NCI-H748 (cell line): ENCODE results near the gene NDOR1.

Experiments used
- DNase-seq: peaks from one replicate; lab custom pipeline; 2025; ENCODE audit not compliant: unreplicated experiment; lab: John Stamatoyannopoulos, UW

Gene NDOR1

DNA sequence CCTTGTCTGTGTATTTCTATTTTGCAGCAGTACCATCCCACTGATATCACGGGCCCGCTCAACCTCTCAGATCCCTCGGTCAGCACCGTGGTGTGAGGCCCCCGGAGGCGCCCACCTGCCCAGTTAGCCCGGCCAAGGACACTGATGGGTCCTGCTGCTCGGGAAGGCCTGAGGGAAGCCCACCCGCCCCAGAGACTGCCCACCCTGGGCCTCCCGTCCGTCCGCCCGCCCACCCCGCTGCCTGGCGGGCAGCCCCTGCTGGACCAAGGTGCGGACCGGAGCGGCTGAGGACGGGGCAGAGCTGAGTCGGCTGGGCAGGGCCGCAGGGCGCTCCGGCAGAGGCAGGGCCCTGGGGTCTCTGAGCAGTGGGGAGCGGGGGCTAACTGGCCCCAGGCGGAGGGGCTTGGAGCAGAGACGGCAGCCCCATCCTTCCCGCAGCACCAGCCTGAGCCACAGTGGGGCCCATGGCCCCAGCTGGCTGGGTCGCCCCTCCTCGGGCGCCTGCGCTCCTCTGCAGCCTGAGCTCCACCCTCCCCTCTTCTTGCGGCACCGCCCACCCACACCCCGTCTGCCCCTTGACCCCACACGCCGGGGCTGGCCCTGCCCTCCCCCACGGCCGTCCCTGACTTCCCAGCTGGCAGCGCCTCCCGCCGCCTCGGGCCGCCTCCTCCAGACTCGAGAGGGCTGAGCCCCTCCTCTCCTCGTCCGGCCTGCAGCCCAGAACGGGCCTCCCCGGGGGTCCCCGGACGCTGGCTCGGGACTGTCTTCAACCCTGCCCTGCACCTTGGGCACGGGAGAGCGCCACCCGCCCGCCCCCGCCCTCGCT, 37.5 kb upstream of the NDOR1 start:
- DNase-seq, result peak; percentile 76

DNA sequence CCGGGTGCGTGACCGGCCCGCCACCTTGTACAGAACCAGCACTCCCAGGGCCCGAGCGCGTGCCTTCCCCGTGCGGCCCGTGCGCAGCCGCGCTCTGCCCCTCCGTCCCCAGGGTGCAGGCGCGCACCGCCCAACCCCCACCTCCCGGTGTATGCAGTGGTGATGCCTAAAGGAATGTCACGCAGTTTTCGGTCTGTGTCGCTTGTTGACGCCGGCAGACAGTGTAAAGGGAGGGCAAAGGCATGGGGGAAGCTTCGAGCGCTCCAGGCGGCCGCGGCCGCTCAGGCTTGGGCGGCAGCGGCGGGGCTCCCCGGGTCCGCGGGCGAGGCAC, 37.0 kb upstream of the NDOR1 start:
- no peak for DNase-seq

DNA sequence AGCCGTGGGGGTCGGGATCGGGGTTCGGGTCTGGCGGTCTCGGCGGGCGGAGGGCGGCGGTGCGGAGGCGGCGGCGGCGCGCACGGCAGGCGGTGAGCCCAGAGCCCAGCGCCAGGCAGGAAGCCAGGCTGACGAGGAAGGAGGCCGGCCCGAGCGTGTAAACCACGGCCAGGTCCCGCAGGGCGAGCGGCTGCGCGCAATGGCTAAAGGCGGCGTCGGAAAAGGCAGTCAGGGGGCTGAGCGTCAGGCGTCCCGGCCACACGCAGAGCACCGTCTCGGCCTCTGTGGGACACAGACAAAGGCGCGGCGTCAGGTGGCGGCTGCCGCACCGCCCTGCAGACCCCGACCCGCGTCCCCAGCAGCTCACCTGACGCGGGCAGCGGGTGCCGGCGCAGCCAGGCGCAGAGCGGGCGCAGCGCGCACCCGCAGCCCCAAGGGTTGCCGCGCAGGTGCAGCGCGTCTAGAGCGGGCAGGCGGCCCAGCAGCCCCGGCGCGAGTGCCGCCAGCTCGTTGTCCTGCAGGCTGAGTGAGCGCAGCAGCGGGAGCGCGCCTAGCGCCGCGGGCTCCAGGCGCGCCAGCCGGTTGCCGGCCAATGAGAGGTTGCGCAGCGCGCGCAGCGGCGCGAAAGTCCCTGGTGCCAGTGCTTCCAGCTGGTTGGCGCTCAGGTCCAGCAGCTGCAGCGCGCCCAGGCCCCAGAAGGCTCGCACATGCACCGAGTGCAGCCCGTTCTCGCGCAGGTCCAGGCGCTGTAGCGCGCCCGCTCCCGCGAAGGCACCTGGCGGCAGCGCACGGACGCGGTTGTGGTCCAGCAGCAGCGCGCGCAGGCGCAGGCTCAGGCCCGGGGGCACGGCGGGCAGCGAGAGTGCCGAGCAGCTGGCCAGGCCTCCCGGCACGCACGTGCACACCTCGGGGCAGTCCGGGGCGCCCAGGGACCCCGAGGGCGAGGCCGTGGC, 36.3 kb upstream of the NDOR1 start:
- peak; percentile 96 for DNase-seq

DNA sequence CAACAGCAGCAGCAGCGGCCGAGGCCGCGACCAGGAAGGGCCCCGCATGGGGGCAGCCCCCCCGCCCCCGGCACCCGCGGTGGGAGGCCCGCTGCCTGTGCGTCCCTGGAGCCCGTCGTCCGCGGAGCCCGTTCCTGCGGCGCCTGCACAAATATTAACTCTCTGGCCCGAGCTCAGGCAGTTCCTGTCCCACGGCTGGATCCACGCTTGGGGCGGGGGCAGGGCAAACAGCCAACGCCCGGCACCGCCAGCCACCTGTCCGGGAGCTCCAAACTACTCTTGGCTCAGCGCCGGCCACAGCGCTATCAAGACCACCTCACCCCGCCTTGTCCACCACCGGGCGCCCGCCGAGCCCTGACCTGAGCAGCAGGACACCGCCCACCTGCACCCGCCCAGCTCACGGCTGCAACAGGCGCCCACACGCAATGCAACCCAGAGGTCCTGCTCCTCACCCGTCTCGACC, 35.6 kb upstream of the NDOR1 start, which contains the start of gene LRRC26:
Gene LRRC26 (minus strand): TSS at position 156 of the 463 bp plus-strand sequence. CDS start 108 bp downstream, at position 48.
- no peak for DNase-seq

DNA sequence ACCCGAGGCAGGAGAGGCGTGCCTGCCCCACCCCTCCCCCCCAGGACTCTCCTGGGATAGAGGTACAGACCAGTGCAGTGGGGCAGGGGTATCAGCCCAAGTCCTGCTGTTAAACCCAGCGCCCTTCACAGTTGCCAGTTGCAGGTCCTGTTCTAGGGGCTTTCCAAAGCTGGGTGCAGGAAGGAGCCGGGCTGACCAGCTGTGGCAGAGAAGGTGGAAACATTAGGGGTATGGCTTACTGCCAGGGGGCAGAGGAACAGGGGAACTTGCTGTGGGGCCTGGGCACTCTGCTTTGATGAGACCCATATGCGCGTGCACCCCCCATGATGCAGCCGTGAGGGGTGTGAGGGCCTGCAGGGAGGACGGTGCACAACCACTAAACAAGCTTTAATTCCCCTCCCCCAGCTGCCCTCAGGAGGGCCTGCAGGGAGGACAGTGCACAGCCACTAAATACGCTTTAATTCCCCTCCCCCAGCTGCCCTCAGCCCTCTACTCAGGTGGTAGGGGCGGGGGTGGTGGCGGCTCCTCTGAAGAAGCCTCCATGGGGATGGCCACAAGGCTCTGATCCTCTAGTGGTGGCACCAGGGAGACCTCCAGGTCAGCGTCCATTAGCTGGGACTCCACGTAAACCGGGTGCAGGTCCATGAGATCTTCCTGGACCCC, 34.9 kb upstream of the NDOR1 start:
- no peak for DNase-seq

DNA sequence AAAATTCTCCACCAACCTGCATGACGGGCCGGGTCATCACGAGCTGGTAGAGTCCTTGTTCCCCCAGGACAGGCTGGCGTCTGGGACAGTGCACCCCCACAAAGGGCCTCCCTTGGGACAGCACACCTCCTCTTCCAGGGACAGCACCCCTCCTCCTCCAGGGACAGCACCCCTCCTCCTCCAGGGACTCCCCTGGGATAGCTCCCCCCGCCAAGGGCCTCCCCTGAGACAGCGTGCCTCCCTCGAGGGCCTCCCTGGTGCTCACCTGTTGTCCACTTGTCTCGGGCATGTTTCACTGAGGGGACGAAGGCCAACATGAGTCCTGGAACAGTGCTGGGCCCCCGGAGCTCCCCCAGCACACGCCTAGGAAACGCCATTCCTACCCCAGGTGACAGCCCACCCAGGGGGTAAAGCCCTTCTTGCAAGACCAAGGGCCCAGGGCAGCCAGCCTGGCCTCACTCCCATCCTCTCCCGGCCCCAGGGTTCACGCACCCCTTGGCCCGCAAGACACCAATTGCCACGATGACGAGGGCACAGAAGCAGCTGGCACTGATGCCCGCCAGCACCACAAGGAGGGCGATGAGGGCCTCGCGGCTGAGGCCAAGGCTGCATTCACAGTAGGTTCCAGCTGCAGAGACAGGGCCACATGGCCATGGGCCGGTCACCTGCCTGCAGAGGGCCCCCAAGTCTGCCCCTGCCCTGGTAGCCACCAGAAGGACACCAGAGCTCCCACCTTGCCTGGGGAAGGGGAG, 34.2 kb upstream of the NDOR1 start:
- DNase-seq, result no peak

DNA sequence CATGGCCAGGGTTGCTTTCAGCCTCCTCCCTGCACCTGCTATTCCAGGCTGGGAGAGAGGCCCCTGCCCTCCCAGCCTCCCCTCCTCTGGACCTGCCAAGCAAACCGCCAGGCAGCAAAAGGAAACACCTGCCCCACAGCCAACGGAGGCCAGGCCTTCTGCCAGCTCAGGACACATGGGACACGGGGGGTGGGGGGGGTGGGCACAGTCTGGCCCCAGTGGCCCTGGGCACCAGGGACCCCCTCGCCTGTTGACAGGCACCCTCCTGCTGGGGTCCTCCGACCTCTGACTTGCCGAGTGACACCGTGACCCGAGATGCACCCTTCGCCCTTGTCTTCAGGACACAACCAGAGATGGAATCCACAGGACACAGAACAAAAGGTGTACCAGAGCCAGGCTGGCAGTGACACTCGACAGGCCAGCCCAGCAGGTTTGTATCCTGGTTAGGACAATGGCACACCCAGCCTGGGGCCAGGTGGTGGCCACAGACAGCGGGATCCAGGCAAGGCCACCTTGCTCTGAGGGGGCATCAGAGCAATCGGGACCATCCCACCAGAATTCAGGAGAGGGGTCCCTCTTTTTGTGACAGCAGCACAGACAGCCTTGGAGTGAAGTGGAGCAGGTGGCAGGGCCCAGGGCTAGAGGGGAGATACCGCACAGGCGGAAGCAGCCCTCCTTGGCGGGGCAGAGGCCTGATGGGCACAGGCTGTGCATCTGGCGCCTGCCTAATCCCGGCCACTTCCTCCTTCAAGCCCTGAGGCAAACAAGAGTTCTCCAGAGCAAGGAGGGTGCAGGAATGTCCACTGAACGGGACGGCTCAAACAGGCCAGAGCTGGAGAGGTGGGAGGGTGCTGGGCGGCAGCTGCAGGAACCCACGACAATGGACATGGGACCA, 32.4 kb upstream of the NDOR1 start:
- DNase-seq, result no peak

DNA sequence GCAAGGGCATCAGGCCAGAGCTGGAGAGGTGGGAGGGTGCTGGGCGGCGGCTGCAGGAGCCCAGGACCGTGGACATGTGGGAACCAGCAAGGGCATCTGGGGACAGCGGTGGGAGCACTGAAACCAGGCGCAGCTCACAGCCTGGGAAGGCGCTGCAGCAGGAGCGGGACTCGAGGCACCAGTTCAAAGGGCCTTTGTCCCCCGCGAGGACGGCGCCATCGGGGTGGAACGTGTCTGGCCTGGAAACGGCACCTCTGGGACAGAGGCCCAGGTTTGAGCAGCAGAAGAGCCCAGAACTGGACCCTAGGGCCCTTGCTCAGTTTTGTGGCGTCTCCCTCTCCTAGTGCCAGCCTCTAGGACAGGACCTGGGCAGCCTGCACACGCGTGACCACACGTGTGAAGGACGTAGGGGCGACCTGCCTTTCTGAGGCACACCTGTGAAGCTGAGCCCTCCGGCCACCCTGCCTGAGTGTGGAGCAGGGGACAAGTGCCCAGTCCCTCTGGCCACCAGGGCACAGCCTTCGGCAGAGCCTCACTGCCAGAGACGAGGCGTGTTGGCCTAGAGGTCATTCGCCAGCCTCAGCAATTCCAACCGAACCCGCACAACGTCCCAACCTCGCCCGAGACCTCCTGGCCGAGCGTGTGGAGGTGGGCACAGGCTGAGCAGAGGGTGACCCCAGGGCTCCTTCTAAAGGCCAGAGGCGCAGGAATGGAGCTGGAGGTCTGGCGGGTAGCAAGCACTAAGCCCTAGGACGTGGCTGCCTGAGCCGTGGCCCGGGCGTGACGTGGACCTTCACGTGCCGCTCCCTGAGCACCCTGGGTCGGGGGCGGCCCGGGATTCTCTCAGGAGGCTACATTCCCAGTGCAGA, 31.5 kb upstream of the NDOR1 start:
- DNase-seq, result no peak

DNA sequence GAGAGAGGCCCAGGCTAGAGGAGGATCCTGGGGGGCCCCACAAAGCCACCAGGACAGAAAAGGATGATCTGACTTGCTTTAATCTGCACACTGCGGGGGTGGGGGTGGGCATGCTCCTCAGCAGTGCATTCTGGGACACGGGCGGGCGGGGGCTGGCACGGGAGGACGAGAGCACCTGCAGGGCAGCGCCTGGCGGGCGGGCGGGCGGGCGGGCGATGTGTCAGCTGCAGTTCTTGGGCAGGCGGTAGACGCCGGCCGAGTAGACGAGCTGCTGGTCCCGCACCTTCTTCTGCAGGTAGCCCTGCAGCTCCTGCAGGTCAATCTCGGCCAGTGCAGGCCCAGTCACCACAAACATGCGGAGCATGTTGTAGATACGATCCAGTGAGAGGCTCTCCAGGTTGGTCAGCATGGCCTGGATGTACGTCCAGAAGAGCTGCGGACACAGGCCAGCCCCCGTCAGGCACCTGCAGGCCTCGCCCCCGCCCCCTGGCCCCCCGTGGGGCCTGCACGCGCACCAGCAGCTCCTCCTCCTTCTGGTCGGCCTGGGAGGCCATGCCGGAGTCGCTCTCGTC, 30.7 kb upstream of the NDOR1 start:
- peak; percentile 25 for DNase-seq

DNA sequence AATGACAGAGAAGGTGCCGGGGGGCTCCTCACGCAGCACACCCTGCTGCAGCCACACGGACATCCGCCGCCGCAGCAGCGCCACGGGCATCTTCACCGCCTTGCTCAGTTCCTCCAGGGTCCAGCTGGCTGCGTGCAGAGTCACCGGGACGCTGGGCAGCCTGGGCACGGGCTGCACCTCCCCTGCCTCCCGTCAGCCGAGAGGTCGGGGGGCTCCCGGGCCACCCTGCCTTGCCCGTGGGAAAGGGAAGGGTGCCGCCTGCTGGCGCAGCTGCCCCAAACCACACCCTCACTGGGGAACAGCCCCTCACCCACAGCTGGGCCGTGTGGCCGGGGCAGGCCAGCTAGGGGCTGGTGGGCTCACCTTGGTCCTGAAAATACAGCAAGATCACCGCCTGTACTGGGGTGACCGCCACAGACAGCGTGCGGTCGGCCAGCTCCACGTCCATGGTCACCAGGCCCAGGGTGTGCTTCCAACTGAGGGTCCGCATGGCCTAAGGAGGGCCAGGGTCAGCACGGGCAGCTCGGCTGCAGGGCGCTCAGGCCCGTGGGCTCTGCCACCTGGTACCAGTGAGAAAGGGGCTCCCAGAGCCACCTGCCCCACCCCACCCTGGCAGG, 30.0 kb upstream of the NDOR1 start:
- no peak for DNase-seq

DNA sequence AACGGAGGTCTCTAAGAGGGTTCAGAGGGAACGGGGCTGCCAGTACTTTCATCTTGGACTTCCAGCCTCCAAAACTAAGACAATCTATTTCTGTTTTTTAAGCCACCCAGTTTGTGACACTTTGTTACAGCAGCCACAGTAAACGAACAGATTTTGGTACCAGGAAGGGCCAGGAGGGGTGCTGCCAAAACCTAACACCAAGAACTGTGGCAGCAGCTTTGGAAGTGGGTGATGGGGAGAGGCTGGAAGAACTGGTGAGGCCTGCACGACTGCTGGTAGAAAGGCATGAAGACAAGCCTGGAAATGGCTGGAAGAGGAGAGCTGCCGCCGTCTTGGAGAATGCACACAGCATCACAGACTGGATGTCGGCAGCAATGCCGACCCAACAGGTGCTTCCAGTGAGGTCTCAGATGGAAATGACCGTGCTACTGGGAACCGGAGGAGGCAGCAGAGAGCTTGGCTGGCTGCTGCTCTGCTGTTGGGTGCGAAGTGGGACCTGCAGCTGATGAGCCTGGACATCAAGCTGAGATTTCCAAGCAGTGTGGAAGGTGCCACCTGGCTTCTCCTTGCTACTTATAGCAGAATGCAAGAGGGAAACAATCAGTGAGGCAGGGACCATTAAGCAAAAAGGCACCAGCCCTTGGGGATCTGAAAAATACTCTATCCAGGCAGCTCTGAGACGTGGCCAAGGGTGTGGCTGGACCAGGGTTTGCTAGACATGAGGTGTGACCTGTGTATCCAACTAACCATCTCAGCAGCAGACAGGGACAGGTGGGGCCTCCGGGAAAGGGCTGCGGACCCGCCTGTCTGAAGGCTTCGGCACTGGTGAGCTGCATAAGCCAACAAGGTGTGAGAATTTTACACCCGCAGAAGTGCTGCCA, 29.0 kb upstream of the NDOR1 start:
- DNase-seq, result peak; percentile 63

DNA sequence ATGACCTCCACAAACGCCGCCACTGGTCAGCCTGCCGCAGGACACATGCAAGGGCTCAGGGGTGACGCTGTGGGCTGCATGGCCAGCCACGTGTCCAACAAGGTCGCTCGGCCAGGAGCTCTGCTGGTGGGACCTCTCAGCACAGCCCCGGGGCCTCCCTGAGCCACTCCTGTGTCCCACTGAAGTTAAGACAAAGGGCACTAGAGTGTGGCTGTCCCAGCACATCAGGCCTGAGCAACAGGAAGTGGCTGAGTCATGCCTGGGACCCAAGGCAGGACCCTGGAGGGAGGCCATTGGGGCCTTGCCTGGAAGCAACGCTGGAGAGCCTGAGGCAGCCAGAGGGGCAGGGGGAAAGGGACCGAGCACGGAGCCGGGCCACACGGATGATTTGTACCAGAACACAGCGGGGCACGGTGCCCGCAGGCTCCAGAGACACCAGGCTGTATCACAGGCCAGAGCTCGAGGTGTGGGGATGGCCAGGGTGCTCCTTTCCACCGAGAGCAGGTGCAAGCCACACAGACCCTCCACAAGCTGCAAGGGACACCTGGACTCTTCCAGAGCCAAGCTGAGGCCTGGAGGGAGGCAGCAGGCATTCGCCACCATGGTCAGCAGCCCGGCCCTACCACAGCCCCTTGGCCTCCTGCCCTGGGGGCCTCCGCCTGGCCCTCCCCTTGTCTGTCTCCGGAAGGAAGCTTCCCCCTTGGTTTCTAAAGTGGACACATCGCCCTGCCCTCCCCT, 27.1 kb upstream of the NDOR1 start:
- DNase-seq, result no peak

DNA sequence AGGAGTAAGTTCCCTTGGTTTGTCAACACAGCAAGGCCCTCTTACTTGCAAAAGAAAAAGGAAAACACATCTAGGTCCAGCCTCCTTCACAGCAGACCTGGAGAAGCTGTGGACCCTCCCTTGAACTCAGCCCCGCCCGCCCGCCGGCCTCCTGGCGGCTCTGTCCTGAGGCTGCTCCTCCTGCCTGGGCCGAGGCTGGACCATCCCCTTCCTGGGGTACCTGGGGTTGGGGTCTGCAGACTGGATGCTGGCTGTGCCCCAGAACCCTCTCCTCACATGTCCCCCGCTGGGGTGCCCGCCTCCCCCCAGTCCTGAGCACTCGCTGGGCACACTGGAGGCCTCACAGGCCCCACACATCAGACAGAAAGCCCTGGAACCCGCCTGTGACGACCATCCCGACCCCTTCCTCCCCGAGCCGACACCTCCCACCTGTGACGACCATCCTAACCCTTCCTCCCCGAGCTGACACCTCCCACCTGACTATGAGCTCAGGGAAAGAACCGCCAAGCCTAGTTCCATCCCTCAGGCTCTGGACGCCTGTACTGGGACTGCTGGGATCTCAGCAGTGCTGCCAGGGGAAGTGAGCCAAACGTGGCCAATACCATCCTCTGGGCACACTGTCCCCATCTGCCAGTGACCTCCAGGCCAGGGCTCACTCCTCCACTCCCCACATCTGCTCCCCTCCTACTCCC, 26.4 kb upstream of the NDOR1 start:
- DNase-seq, result no peak

DNA sequence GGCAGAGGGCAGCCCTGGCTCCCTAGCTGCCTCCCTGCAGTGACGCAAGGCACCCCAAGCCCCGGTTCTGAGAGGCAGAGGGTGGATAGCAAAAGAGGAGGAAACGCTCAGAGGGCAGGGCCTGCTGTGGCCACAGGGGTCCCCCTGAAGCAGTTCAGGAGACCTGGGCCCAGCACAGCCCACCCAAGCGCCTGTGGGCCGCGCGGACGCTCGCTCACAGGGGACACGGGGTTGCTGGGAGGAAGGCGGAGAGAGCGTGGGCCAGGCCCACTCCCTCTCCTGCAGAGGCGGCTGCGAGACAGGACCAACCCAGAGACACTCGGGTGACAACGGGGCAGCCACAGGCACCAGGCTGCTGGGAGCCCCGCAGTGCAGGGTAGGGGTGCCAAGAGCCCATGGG, 25.7 kb upstream of the NDOR1 start:
- no peak for DNase-seq

DNA sequence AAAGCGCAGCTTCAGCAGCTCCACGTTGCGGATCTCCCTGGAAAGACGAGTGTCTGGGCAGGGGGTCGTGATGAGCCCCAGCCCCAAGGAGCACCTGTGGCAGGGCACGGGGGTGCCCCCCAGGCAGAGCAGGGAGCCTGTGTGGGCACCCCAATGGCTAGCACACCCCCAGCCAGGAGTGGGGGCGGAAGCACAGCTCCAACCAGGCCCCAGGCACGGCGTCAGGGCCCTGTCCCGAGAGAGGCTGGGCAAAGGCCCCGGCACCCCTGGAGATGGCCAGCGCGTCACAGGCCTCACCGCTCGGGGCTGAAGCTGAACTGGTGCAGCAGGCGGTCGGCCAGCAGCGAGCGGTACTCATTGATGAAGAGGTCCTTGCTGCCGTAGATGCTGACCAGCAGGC, 25.0 kb upstream of the NDOR1 start:
- DNase-seq, result no peak

DNA sequence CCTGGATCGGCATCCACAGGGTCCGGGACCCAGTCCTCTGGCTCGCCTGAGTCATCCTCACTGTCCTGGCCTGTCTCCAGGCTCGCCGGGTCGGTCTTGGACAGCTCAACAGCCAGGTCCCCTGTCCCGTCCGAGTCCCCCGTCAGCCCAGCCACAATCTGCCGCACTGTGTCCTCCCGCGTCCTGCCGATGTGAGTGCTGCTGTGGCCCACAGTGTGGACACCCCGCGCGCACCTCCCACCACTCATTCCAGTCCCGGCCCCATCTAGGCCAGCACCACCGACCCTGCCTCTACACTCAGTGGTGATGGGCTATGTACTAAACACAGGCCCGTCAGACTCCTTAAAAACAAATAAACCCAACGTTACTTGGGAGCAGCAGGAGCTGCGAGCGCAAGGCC, 23.8 kb upstream of the NDOR1 start:
- no peak for DNase-seq
